Erythroblast (primary cell): ENCODE data around the gene TCERG1L.

Source experiments
- GATA1 ChIP-seq: IDR thresholded peaks from 2 replicates; pipeline ENCODE4 v1.6.1; 2011; ENCODE audit warnings: low read depth, mild to moderate bottlenecking, control low read depth, low read length, moderate library complexity
- POLR2A ChIP-seq: IDR thresholded peaks from 2 replicates; pipeline ENCODE4 v1.6.1; 2011; ENCODE audit warnings: mild to moderate bottlenecking, low read length

- TF ChIP-seq POLR2A (no peak), GATA1 (no peak)
Observed at GRCh38 chr10:131130025-131130424, 181.5 kb downstream of the TCERG1L start.
